HCT116 (cell line): ENCODE measurements around the gene GNG7. TPM values are rescaled to one million over a fixed set of nuclear protein-coding genes. Genes with fewer than 3 reads are reported as not detected.

ENCODE experiments used
- ATAC-seq: fragments of 200-7000 bp; cut with Tn5 transposase; 2 replicates; pipeline ENCODE4 v1.9.1; 2020; ENCODE audit warnings: mild to moderate bottlenecking, moderate library complexity
- BruUV-seq: library from RNA; stranded (reverse); fragments of 400-500 nt; replicated peaks from 2 replicates; lab custom pipeline; 2021; lab: Mats Ljungman, UMichigan
- CTCF ChIA-PET: fragments of 300-600 bp; sonication (Branson Sonifier 250); formaldehyde crosslinking; loops from one replicate; lab custom pipeline; 2021; ENCODE audit warnings: antibody characterized with exemption; lab: Charles Lee
- POLR2A ChIA-PET: fragments of 300-600, 350-600 bp; sonication (Branson Sonifier 250); formaldehyde crosslinking; loops from one replicate; lab custom pipeline; 2021; ENCODE audit warnings: antibody characterized with exemption; lab: Charles Lee
- RAD21 ChIA-PET, 2 experiments: fragments of 300-600 bp; sonication (Branson Sonifier 250); formaldehyde crosslinking; loops; one replicate each; lab custom pipeline; 2023; ENCODE audit warnings: low total read pairs in 2 of 2; ENCODE audit not compliant: uncharacterized antibody in 2 of 2, unreplicated experiment in 2 of 2, low non-redundant PET in 1 of 2; lab: Charles Lee
- DNase-seq: peaks from one replicate; pipeline ENCODE4 v3.0.0-alpha.2; 2010; ENCODE audit warnings: low read depth, low spot score
- H2AFZ ChIP-seq: fragments of 200-600 bp; shearing (Covaris generic), sonication (generic); 2 replicates; pipeline ENCODE4 v1.6.1; 2017; ENCODE audit warnings: low read depth, mixed run types, mixed read lengths, antibody characterized with exemption, low read length; ENCODE audit not compliant: poor library complexity, severe bottlenecking
- H3K27ac ChIP-seq: 2 replicates; pipeline ENCODE4 v1.5.1; 2012; ENCODE audit warnings: low read depth, low read length
- H3K27me3 ChIP-seq: fragments of 200-600 bp; sonication (generic); 2 replicates; pipeline ENCODE4 v1.6.1; 2016; ENCODE audit warnings: mixed run types, low read length, mixed read lengths; ENCODE audit not compliant: insufficient read depth
- H3K36me3 ChIP-seq, 2 experiments: fragments of 200-500 bp in 1 of 2; fragments of 200-600 bp in 1 of 2; sonication (Bioruptor generic) in 1 of 2; sonication (generic) in 1 of 2; 2 replicates each; pipeline versions ENCODE4 v1.5.1 to v1.6.1; 2014 to 2016; ENCODE audit warnings: low read length in 2 of 2, inconsistent platforms in 1 of 2, mixed read lengths in 1 of 2, mixed run types in 1 of 2; ENCODE audit not compliant: insufficient read depth in 2 of 2, control insufficient read depth in 1 of 2
- H3K4me1 ChIP-seq, 2 experiments: fragments of 200-600 bp in 1 of 2; sonication (generic) in 1 of 2; 2 replicates each; pipeline versions ENCODE4 v1.5.1 to v1.6.1; 2012 to 2017; ENCODE audit warnings: low read length in 2 of 2, inconsistent platforms in 1 of 2, mild to moderate bottlenecking in 1 of 2, mixed read lengths in 1 of 2, mixed run types in 1 of 2, moderate library complexity in 1 of 2; ENCODE audit not compliant: insufficient read depth in 2 of 2, control insufficient read depth in 1 of 2
- H3K4me2 ChIP-seq: fragments of 200-600 bp; sonication (generic); 2 replicates; pipeline ENCODE4 v1.6.1; 2017; ENCODE audit warnings: mixed run types, low read length, mixed read lengths
- H3K4me3 ChIP-seq, 2 experiments: fragments of 200-600 bp in 1 of 2; sonication (generic) in 1 of 2; replicated peaks in 1 of 2; 2 replicates each; pipeline ENCODE4 v1.5.1; 2011 to 2016; ENCODE audit warnings: low read length in 2 of 2, control low read depth in 1 of 2, low read depth in 1 of 2, mild to moderate bottlenecking in 1 of 2, mixed read lengths in 1 of 2, mixed run types in 1 of 2
- H3K79me2 ChIP-seq: fragments of 200-600 bp; sonication (generic); 2 replicates; pipeline ENCODE4 v1.6.1; 2017; ENCODE audit warnings: mild to moderate bottlenecking, mixed run types, low read length, moderate library complexity, mixed read lengths; ENCODE audit not compliant: insufficient read depth
- H3K9ac ChIP-seq: fragments of 200-600 bp; sonication (generic); 2 replicates; pipeline ENCODE4 v1.6.1; 2016; ENCODE audit warnings: low read length, mixed read lengths
- H3K9me2 ChIP-seq: fragments of 200-600 bp; sonication (generic), shearing (Covaris generic); 2 replicates; pipeline ENCODE4 v1.6.1; 2017; ENCODE audit warnings: mixed run types, mild to moderate bottlenecking, moderate library complexity; ENCODE audit not compliant: insufficient read depth
- H3K9me3 ChIP-seq, 2 experiments: fragments of 200-500 bp in 1 of 2; fragments of 200-600 bp in 1 of 2; sonication (Bioruptor generic) in 1 of 2; sonication (generic) in 1 of 2; 2 replicates each; pipeline ENCODE4 v1.6.1; 2014 to 2017; ENCODE audit warnings: low read length in 2 of 2, mixed read lengths in 2 of 2, inconsistent platforms in 1 of 2, low read depth in 1 of 2, mild to moderate bottlenecking in 1 of 2, mixed run types in 1 of 2, moderate library complexity in 1 of 2; ENCODE audit not compliant: control insufficient read depth in 1 of 2, insufficient read depth in 1 of 2
- H4K20me1 ChIP-seq: fragments of 200-600 bp; sonication (generic), shearing (Covaris generic); 2 replicates; pipeline ENCODE4 v1.6.1; 2017; ENCODE audit warnings: mixed run types, mild to moderate bottlenecking, moderate library complexity; ENCODE audit not compliant: insufficient read depth
- CBX3 ChIP-seq: IDR thresholded peaks from 2 replicates; pipeline ENCODE4 v1.6.1; 2012; ENCODE audit warnings: low read depth
- EZH2 ChIP-seq: fragments of 200-600 bp; sonication (generic); IDR thresholded peaks from 2 replicates; pipeline ENCODE4 v1.6.1; 2017; ENCODE audit warnings: antibody characterized with exemption, mixed run types
- EZH2phosphoT487 ChIP-seq: fragments of 200-600 bp; IDR thresholded peaks from 2 replicates; pipeline ENCODE4 v1.6.1; 2018; ENCODE audit warnings: antibody characterized with exemption, borderline replicate concordance
- POLR2AphosphoS5 ChIP-seq: IDR thresholded peaks from 2 replicates; pipeline ENCODE4 v1.6.1; 2011; ENCODE audit warnings: mild to moderate bottlenecking, low read depth, low read length, moderate library complexity
- SIN3A ChIP-seq: IDR thresholded peaks from 2 replicates; pipeline ENCODE4 v1.6.1; 2012; ENCODE audit warnings: low read depth
- SP1 ChIP-seq: IDR thresholded peaks from 2 replicates; pipeline ENCODE4 v1.6.1; 2012; ENCODE audit warnings: low read depth
- TCF7L2 ChIP-seq: IDR thresholded peaks from 2 replicates; pipeline ENCODE4 v1.7.0; 2011; ENCODE audit warnings: borderline replicate concordance, inconsistent platforms; ENCODE audit not compliant: insufficient read depth, insufficient read length; ENCODE audit errors: extremely low read depth
- ZBTB33 ChIP-seq: IDR thresholded peaks from 2 replicates; pipeline ENCODE4 v1.6.1; 2011; ENCODE audit warnings: mild to moderate bottlenecking, low read length, moderate library complexity; ENCODE audit not compliant: insufficient replicate concordance; ENCODE audit errors: extremely low read depth
- ZNF274 ChIP-seq: fragments of 200-500 bp; sonication (Bioruptor generic); IDR thresholded peaks from 2 replicates; pipeline ENCODE4 v1.6.1; 2014; ENCODE audit warnings: mild to moderate bottlenecking, low read depth, low read length, inconsistent platforms
- intact Hi-C: fragments of 100-400 bp; cut with micrococcal nuclease; formaldehyde crosslinking; loops from 2 replicates; pipeline ENCODE4 v1.10.0; 2022
- total RNA-seq: library from RNA; stranded (reverse); gene quantifications from one replicate; pipeline ENCODE4 v1.2.1, GENCODE V29; 2021; ENCODE audit not compliant: unreplicated experiment
- TF ChIP-seq, protein P1 (sequence below): IDR thresholded peaks from 2 replicates; pipeline ENCODE4 v1.6.1; 2012

Gene GNG7
- total RNA-seq, 1 experiment from 2014 or later: 11.3 TPM

GRCh38 chr19:2659856-2660432 is 42.5 kb downstream of the GNG7 start:
- Histone ChIP-seq H3K79me2 (no peaks in the 10 kb centered on the region), H2AFZ (no peak overlapping the region), H3K9ac (no peak overlapping the region), H3K9me2 (no peaks in the 10 kb centered on the region), H3K36me3 (no peaks in the 10 kb centered on the region), H3K9me3 (peaks cover 4 to 14% of the 10 kb centered on the region in 2 experiments; a peak in 3 of 4 replicates), H3K4me3 (no peak overlapping the region), H3K4me2 (no peak overlapping the region), H3K27ac (no peak overlapping the region), H3K27me3 (no peaks in the 10 kb centered on the region), H4K20me1 (no peaks in the 10 kb centered on the region), H3K4me1 (no peaks in the 10 kb centered on the region)
- CTCF ChIA-PET: no interaction called here
- RAD21 ChIA-PET: no interaction called here
- DNase-seq: no peak
- TF ChIP-seq EZH2 (no peak), POLR2AphosphoS5 (no peak), CBX3 (no peak), ZBTB33 (no peak), TCF7L2 (no peak), SP1 (no peak), ZNF274 (no peak), EZH2phosphoT487 (no peak), SIN3A (no peak)
- TF ChIP-seq, protein P1, sequence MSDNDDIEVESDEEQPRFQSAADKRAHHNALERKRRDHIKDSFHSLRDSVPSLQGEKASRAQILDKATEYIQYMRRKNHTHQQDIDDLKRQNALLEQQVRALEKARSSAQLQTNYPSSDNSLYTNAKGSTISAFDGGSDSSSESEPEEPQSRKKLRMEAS: no peak
- BruUV-seq: no TSS peak
- POLR2A ChIA-PET: no interaction called here
- intact Hi-C loops: no loop called here
- ATAC-seq: no peak
